ENCODE data around the gene GJC1.
"Not testable (repeated sequence)": the region's sequence is repeated elsewhere in the genome, so short reads cannot be mapped to it uniquely, and the experiment has no call there.

The GJC1 gene

GRCh38 chr17:44820631-44821212 is 9.4 kb downstream of the GJC1 start:
- peak; percentile 90 for DNase-seq (ENCODE audit: low read depth)
- H3K4me3 ChIP-seq (ENCODE audit: low read length): no peak overlapping the region
- TF ChIP-seq, protein P1, sequence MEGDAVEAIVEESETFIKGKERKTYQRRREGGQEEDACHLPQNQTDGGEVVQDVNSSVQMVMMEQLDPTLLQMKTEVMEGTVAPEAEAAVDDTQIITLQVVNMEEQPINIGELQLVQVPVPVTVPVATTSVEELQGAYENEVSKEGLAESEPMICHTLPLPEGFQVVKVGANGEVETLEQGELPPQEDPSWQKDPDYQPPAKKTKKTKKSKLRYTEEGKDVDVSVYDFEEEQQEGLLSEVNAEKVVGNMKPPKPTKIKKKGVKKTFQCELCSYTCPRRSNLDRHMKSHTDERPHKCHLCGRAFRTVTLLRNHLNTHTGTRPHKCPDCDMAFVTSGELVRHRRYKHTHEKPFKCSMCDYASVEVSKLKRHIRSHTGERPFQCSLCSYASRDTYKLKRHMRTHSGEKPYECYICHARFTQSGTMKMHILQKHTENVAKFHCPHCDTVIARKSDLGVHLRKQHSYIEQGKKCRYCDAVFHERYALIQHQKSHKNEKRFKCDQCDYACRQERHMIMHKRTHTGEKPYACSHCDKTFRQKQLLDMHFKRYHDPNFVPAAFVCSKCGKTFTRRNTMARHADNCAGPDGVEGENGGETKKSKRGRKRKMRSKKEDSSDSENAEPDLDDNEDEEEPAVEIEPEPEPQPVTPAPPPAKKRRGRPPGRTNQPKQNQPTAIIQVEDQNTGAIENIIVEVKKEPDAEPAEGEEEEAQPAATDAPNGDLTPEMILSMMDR (IDR thresholded peaks at IDR 0.05; ENCODE audit: insufficient read depth, low read depth, low read length, missing control alignments): no peak

GRCh38 chr17:44818508-44818907 is 11.6 kb downstream of the GJC1 start:
- not testable (repeated sequence) for DNase-seq (ENCODE audit: low read depth); H3K4me3 ChIP-seq (ENCODE audit: low read length)

DNA sequence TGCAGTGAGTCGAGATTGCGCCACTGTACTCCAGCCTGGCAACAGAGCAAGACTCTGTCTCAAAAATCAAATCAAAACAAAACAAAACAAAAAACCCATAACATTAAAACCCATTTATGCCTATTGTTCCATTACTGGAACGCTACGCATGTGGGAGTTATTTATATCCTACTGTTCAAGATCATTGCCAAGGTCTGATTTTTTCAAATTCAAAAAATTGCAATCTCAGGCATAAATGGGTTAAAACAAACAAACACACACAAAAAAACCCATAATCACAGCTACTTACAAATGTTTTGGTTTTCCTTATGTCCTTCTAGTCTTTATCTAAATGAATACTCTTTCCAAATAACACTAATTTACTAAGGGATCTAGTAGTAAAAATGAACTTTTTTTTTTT is 17.8 kb downstream of the GJC1 start:
- H3K4me3 ChIP-seq (ENCODE audit: low read length): no peak overlapping the region
- TF ChIP-seq, protein P1 (IDR thresholded peaks at IDR 0.05; ENCODE audit: insufficient read depth, low read depth, low read length, missing control alignments): no peak
- no peak for DNase-seq (ENCODE audit: low read depth)

- not testable (repeated sequence) for H3K4me3 ChIP-seq (ENCODE audit: low read length); DNase-seq (ENCODE audit: low read depth)
Observed at GRCh38 chr17:44808656-44809388, 21.3 kb downstream of the GJC1 start.

- DNase-seq (ENCODE audit: low read depth): no peak
- TF ChIP-seq, protein P1 (IDR thresholded peaks at IDR 0.05; ENCODE audit: insufficient read depth, low read depth, low read length, missing control alignments): no peak
- H3K4me3 ChIP-seq (ENCODE audit: low read length): no peak overlapping the region
Observed at GRCh38 chr17:44808156-44808555, 21.9 kb downstream of the GJC1 start.

DNA sequence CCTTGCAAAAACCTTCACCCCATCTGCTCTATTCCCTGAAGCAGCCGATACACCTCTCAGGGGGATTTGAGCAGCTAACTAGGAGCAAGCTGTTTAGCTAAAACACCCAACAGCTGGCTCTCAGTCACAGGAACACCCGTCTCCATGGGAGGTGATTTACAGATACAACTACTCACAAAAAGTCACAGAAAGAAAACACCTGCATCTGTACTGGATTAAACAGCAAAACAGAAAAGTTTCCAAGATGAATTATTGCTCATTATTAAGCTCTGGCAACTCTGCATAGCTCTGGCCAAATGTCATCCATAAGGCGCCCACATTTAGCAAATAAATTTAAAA is 22.3 kb downstream of the GJC1 start:
- TF ChIP-seq, protein P1 (IDR thresholded peaks at IDR 0.05; ENCODE audit: insufficient read depth, low read depth, low read length, missing control alignments): no peak
- no peak overlapping the region for H3K4me3 ChIP-seq (ENCODE audit: low read length)
- DNase-seq (ENCODE audit: low read depth): no peak

DNA sequence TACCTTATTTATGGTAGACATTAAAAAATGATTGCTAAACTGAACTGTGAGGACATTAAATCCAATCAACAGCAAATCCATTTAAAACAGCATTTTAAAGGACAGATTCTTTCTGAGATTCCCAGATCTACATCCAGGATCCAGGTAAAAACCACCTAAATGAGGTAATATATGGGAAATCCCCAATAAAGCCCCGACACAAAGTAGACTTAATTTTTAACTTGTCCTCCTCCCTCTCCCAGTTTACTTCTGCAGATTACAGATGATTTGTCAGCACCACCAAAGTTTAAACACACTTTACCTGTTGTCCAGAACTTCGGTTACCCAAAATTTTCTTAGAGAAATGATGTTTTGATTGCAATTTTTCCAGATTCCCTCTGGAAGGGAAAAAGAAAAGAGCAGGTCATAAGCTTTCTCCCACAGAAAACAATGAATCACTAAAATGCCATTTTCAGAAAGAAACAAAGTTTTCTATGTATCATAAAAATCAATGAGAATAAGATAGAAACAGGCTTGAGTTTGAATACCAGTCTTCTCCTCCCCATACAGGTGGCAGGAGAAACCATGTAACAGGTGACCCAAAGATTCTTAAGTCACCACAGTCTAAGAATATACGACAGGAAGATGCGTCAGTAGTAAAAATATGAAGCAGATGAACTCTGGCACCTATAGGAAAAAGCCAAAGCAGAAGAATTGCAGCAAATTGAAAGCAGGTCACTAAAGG is 22.8 kb downstream of the GJC1 start:
- TF ChIP-seq, protein P1 (IDR thresholded peaks at IDR 0.05; ENCODE audit: insufficient read depth, low read depth, low read length, missing control alignments): no peak

More for the DNA sequence above, 22.8 kb downstream of the GJC1 start:
- no peak for DNase-seq (ENCODE audit: low read depth)
- H3K4me3 ChIP-seq (ENCODE audit: low read length): no peak overlapping the region

All from epithelial cell of esophagus (primary cell).